GM13976 (cell line): ENCODE measurements around the gene EVL.

Experiments
- DNase-seq: peaks from one replicate; pipeline ENCODE4 v3.0.0; 2012; ENCODE audit warnings: low spot score
- in situ Hi-C: fragments of 300-500 bp; cut with MboI; formaldehyde crosslinking; loops from one replicate; pipeline ENCODE4 v1.12.0; 2022; ENCODE audit warnings: low sequenced_read_pairs, mixed read lengths, inconsistent platforms; ENCODE audit not compliant: unreplicated experiment
- TF ChIP-seq, protein P1 (sequence below): IDR thresholded peaks from 2 replicates; pipeline ENCODE4 v1.5.1; 2012; ENCODE audit warnings: borderline replicate concordance, mild to moderate bottlenecking; ENCODE audit not compliant: insufficient read depth; ENCODE audit errors: extremely low read depth, missing control alignments, control extremely low read depth

The EVL gene

DNA sequence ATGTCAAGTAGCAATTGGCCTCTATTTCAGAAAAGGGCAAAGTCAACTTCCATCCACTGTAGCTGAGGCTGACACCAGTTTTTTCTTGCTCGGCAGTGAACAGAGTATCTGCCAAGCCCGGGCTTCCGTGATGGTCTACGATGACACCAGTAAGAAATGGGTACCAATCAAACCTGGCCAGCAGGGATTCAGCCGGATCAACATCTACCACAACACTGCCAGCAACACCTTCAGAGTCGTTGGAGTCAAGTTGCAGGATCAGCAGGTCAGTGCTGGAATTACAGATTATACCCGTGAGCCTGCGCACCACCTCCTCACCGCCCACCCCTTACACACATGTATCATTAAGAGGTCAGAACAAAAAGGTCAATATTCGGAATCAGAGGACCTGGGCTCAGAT is 19.4 kb downstream of the EVL start:
- TF ChIP-seq, protein P1, sequence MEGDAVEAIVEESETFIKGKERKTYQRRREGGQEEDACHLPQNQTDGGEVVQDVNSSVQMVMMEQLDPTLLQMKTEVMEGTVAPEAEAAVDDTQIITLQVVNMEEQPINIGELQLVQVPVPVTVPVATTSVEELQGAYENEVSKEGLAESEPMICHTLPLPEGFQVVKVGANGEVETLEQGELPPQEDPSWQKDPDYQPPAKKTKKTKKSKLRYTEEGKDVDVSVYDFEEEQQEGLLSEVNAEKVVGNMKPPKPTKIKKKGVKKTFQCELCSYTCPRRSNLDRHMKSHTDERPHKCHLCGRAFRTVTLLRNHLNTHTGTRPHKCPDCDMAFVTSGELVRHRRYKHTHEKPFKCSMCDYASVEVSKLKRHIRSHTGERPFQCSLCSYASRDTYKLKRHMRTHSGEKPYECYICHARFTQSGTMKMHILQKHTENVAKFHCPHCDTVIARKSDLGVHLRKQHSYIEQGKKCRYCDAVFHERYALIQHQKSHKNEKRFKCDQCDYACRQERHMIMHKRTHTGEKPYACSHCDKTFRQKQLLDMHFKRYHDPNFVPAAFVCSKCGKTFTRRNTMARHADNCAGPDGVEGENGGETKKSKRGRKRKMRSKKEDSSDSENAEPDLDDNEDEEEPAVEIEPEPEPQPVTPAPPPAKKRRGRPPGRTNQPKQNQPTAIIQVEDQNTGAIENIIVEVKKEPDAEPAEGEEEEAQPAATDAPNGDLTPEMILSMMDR: no peak
- in situ Hi-C loops: no loop called here
- no peak for DNase-seq

DNA sequence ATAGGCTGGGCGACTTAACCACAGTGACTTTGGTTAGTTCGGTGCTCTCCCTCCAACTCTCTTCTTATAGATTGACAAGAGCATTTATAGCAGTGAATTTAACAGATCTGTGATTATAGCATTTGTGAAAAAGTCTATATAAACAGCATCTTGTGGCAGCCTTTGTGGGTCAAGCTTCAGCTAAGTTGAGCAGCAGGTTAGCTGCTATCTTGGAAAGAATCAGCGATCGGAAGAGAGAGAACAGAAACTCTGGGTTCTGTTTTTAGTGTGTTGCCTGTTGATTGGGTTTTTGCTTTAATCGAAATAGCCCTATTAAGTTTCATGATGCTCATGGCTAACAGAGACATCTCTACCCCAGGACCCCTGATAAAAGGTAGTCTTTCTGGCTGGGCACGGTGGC is 20.2 kb downstream of the EVL start:
- TF ChIP-seq, protein P1: no peak
- no peak for DNase-seq
- in situ Hi-C loops: no loop called here

DNA sequence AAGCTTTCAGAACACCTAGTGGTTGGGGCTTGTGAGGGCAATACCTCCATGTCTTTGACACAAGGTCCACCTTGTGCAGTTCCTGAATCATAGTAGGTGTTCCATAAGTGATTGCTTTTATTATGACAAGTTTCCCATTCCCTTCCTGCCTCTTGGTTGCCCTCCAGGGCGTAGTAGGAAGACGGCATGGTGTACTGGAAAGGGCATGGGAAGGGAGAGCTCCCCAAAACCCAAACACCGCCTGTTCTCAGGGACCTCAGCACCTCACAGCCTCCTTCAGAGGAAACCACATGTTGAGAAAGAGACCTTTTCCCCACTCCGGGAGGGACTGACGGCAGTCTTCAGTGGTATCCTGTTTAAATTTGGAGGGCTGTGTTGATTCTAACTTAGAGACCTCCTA is 21.1 kb downstream of the EVL start:
- in situ Hi-C loops: no loop called here
- TF ChIP-seq, protein P1: no peak
- no peak for DNase-seq

DNA sequence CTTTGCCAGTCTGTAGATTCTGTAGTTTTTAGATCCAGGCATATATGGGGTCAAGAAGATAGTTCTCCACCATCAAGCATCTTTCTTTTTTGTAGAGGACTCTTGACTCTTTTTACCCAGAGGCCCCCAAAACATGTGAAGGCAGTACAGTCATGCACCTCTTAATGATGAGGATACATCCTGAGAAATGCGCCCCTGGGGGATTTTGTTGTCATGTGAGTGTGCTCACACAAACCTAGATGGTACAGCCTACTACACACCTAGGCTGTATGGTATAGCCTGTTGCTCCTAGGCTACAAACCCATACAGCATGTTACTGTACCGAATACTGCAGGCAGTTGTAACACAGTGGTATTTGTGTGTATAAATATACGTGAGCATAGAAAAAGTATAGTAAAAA is 23.0 kb downstream of the EVL start:
- TF ChIP-seq, protein P1: no peak
- in situ Hi-C loops: no loop called here
- DNase-seq: no peak

DNA sequence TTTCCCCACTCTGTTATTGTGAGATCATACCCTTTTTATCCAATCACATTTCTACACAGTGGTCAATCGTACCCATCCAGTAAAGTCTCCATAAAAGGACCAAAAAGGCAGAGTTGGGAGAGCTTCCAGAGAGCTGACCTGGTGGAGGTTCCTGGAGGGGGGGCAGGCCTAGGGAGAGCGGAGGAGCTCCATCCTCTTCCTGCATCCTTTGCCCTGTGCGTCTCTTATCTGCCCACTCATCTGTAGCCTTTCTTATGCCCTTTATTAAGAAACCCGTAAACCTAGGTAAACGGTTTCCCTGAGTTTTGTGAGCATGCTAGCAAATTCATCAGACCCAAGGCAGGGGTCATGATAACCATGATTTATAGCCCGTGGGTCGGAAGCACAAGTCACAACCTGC is 26.2 kb downstream of the EVL start:
- DNase-seq: no peak
- TF ChIP-seq, protein P1: no peak
- in situ Hi-C loops: no loop called here

DNA sequence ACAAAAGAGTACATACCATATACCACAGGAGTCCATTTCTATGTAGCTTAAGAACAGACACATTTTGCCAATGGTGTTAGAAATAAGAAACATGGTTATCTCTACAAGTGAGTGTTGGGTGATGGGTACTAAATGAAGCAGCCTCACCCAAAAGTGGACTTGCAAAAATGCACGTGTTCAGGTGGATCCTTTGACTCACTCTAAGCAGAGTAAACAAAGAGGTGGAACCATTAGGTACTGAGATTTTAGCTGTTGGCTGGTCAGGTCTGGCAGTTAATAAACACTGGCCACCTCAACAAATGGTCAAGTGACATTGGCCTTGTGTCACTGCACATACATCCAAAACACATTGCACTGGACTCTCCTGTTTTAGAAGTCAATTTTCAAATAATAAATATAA is 27.6 kb downstream of the EVL start:
- DNase-seq: no peak
- in situ Hi-C loops: no loop called here
- TF ChIP-seq, protein P1: no peak

DNA sequence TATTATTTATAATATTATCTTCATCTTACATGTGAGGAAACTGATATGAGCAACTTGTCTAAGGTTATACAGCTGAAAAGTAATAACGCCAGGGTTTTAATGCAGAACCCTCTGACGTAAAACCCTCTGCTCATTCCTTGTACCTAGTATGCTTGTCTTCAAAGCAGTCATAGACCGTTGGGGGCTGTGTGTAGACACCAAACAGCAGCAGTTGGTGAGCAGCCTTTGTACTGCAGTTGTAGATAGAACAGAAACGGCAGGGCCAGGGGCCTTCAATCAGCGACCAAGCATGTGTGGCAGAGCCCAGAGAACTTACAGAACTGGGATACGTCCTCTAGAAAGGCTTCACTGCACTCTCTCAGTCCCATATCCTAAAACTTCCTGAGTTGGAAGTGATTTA is 28.1 kb downstream of the EVL start:
- no peak for DNase-seq
- in situ Hi-C loops: no loop called here
- TF ChIP-seq, protein P1: no peak
